Upper lobe of right lung (tissue), 1 donor: ENCODE measurements around the gene IPO4. TPM values are rescaled to one million over a fixed set of nuclear protein-coding genes. Genes with fewer than 3 reads are reported as not detected.
"Not testable (repeated sequence)": the region's sequence is repeated elsewhere in the genome, so short reads cannot be mapped to it uniquely, and the experiment has no call there.

Experiments used
- ATAC-seq: fragments of 200-7000 bp; cut with Tn5 transposase; one replicate; pipeline ENCODE4 v1.9.1; 2020; ENCODE audit warnings: mild to moderate bottlenecking, moderate library complexity
- DNase-seq: peaks from one replicate; pipeline ENCODE4 v3.0.0-alpha.2; 2020
- H3K27ac ChIP-seq: fragments of 200-600 bp; one replicate; pipeline ENCODE4 v1.8.0; 2022
- H3K27me3 ChIP-seq: fragments of 200-600 bp; one replicate; pipeline ENCODE4 v1.8.0; 2022; ENCODE audit warnings: mild to moderate bottlenecking
- H3K36me3 ChIP-seq: fragments of 200-600 bp; one replicate; pipeline ENCODE4 v1.8.0; 2022
- H3K4me1 ChIP-seq: fragments of 200-600 bp; one replicate; pipeline ENCODE4 v1.8.0; 2022
- H3K4me3 ChIP-seq: fragments of 200-600 bp; one replicate; pipeline ENCODE4 v1.8.0; 2022; ENCODE audit warnings: mild to moderate bottlenecking
- H3K9me3 ChIP-seq: fragments of 200-600 bp; one replicate; pipeline ENCODE4 v1.8.0; 2022
- CTCF ChIP-seq: fragments of 200-600 bp; IDR thresholded peaks from one replicate; pipeline ENCODE4 v1.8.0; 2022; ENCODE audit warnings: antibody characterized with exemption
- intact Hi-C: fragments of 100-400 bp; cut with DNase I; formaldehyde crosslinking; loops from one replicate; pipeline ENCODE4 v1.11.0; 2022
- total RNA-seq: library from RNA; stranded (reverse); fragmentation: NEBNext Ultra II Directional; extraction: Animal tissue kit (Norgen Biotek cat#: 25700); gene quantifications from one replicate; pipeline ENCODE4 v1.2.1, GENCODE V29; 2021
- donor health status: DM: no; HTN: yes; CAD: no; lungs with severe emphysema.

The IPO4 gene
- total RNA-seq, 1 donor from 2014 or later: 25.1 TPM

- Histone ChIP-seq H3K4me1 (peaks cover 4% of the 10 kb centered on the region), H3K27ac (no peak overlapping the region), H3K9me3 (no peaks in the 10 kb centered on the region), H3K4me3 (no peak overlapping the region), H3K27me3 (no peaks in the 10 kb centered on the region), H3K36me3 (peaks cover 11% of the 10 kb centered on the region)
- intact Hi-C loops: no loop called here
- TF ChIP-seq CTCF: no peak
- DNase-seq (no peak), ATAC-seq (no peak)
Measured at GRCh38 chr14:24219080-24219479, 30.5 kb upstream of the IPO4 start.

- H3K4me1 ChIP-seq, H3K9me3 ChIP-seq, H3K4me3 ChIP-seq, ATAC-seq, H3K27me3 ChIP-seq, H3K27ac ChIP-seq, DNase-seq, intact Hi-C loops: not testable (repeated sequence)
- peaks cover 11% of the 10 kb centered on the region for H3K36me3 ChIP-seq
Measured at GRCh38 chr14:24216876-24217275, 28.3 kb upstream of the IPO4 start.

- DNase-seq: no peak
- Histone ChIP-seq H3K27ac (no peak overlapping the region), H3K36me3 (peaks cover 11% of the 10 kb centered on the region), H3K4me1 (peaks cover 10% of the 10 kb centered on the region), H3K4me3 (peak overlapping the region; percentile 73), H3K9me3 (no peaks in the 10 kb centered on the region), H3K27me3 (no peaks in the 10 kb centered on the region)
- TF ChIP-seq CTCF: no peak
- no peak for ATAC-seq
- intact Hi-C loops: no loop called here
Measured at GRCh38 chr14:24216345-24216699, 27.7 kb upstream of the IPO4 start.

GRCh38 chr14:24215495-24216344, 27.1 kb upstream of the IPO4 start, which contains the start of gene MDP1:
Gene MDP1, minus strand, starts transcription at chr14:24216066. Its CDS starts 111 bp downstream, at chr14:24215955.
- ATAC-seq: peak; percentile 85
- H3K4me3 ChIP-seq: peak within 1 kb of the TSS; percentile 73
- H3K27me3 ChIP-seq: no peaks in the 10 kb centered on the region
- H3K27ac ChIP-seq: peak within 1 kb of the TSS; percentile 86
- no peaks in the 10 kb centered on the region for H3K9me3 ChIP-seq
- TF ChIP-seq CTCF: peak; percentile 59
- peaks cover 15% of the 10 kb centered on the region for H3K36me3 ChIP-seq
- peak; percentile 92 for DNase-seq
- H3K4me1 ChIP-seq: peaks cover 10% of the 10 kb centered on the region
- intact Hi-C loops: no loop called here

- intact Hi-C loops: no loop called here
- Histone ChIP-seq H3K4me1 (peaks cover 10% of the 10 kb centered on the region), H3K36me3 (peaks cover 31% of the 10 kb centered on the region), H3K4me3 (peak overlapping the region; percentile 67), H3K27ac (peak overlapping the region; percentile 96), H3K9me3 (no peaks in the 10 kb centered on the region), H3K27me3 (no peaks in the 10 kb centered on the region)
- TF ChIP-seq CTCF: no peak
- ATAC-seq (no peak), DNase-seq (no peak)
Measured at GRCh38 chr14:24213866-24214662, 25.4 kb upstream of the IPO4 start.
